ENCODE results near the gene DGKB.

DGKB gene

GRCh38 chr7:14639329-14639728, 263.2 kb downstream of the DGKB start:
- CTCF ChIA-PET: no interaction called here
- DNase-seq (ENCODE audit: extremely low spot score): no peak
- POLR2A ChIA-PET: no interaction called here
- no peak for TF ChIP-seq FOXK2 (IDR thresholded peaks at IDR 0.05)
- no peak for TF ChIP-seq FOXM1 (IDR thresholded peaks at IDR 0.05; ENCODE audit: borderline replicate concordance)
- no peak for TF ChIP-seq HDGF (IDR thresholded peaks at IDR 0.05; ENCODE audit: borderline replicate concordance)
- no peak for TF ChIP-seq FOXA1 (IDR thresholded peaks at IDR 0.05)
- no peak for TF ChIP-seq SP1 (IDR thresholded peaks at IDR 0.05)
- TF ChIP-seq CTBP1 (IDR thresholded peaks at IDR 0.05; ENCODE audit: borderline replicate concordance): no peak
- TF ChIP-seq ZNF384 (IDR thresholded peaks at IDR 0.05): no peak

- TF ChIP-seq SP1 (IDR thresholded peaks at IDR 0.05): no peak
- TF ChIP-seq FOXM1 (IDR thresholded peaks at IDR 0.05; ENCODE audit: borderline replicate concordance): no peak
- TF ChIP-seq FOXK2 (IDR thresholded peaks at IDR 0.05): no peak
- TF ChIP-seq L3MBTL2 (conservative IDR thresholded peaks at IDR 0.05): no peak
- TF ChIP-seq NFRKB (IDR thresholded peaks at IDR 0.05): no peak
- no peak for TF ChIP-seq FOXA1 (IDR thresholded peaks at IDR 0.05)
- TF ChIP-seq SUZ12 (IDR thresholded peaks at IDR 0.05): no peak
- TF ChIP-seq TARDBP (IDR thresholded peaks at IDR 0.05): no peak
- TF ChIP-seq LEF1 (IDR thresholded peaks at IDR 0.05; ENCODE audit: borderline replicate concordance): no peak
- CTCF ChIA-PET: no interaction called here
- POLR2A ChIA-PET: no interaction called here
- no peak for DNase-seq (ENCODE audit: extremely low spot score)
Observed at GRCh38 chr7:14637968-14638367, 264.6 kb downstream of the DGKB start.

GRCh38 chr7:14635955-14636354, 266.6 kb downstream of the DGKB start:
- no peak for DNase-seq (ENCODE audit: extremely low spot score)
- no peak for TF ChIP-seq PKNOX1 (IDR thresholded peaks at IDR 0.05)
- TF ChIP-seq CTBP1 (IDR thresholded peaks at IDR 0.05; ENCODE audit: borderline replicate concordance): no peak
- TF ChIP-seq FOXA1 (IDR thresholded peaks at IDR 0.05): no peak
- TF ChIP-seq SUZ12 (IDR thresholded peaks at IDR 0.05): no peak
- no peak for TF ChIP-seq ELF4 (IDR thresholded peaks at IDR 0.05)
- CTCF ChIA-PET: no interaction called here
- POLR2A ChIA-PET: no interaction called here

- CTCF ChIA-PET: no interaction called here
- no peak for DNase-seq (ENCODE audit: extremely low spot score)
- POLR2A ChIA-PET: no interaction called here
- TF ChIP-seq L3MBTL2 (conservative IDR thresholded peaks at IDR 0.05) (no peak), PKNOX1 (IDR thresholded peaks at IDR 0.05) (no peak), CTBP1 (IDR thresholded peaks at IDR 0.05; ENCODE audit: borderline replicate concordance) (no peak), HDGF (IDR thresholded peaks at IDR 0.05; ENCODE audit: borderline replicate concordance) (no peak), SP1 (IDR thresholded peaks at IDR 0.05) (no peak), FOXM1 (IDR thresholded peaks at IDR 0.05; ENCODE audit: borderline replicate concordance) (no peak), FOXK2 (IDR thresholded peaks at IDR 0.05) (no peak), ARNT (IDR thresholded peaks at IDR 0.05) (no peak), TARDBP (IDR thresholded peaks at IDR 0.05) (no peak), BHLHE40 (IDR thresholded peaks at IDR 0.05; ENCODE audit: borderline replicate concordance) (no peak), SUZ12 (IDR thresholded peaks at IDR 0.05) (no peak), ELF4 (IDR thresholded peaks at IDR 0.05) (no peak)
Observed at GRCh38 chr7:14630048-14630447, 272.5 kb downstream of the DGKB start.

GRCh38 chr7:14628516-14628915, 274.0 kb downstream of the DGKB start:
- TF ChIP-seq NFRKB (IDR thresholded peaks at IDR 0.05) (no peak), TARDBP (IDR thresholded peaks at IDR 0.05) (no peak), ARNT (IDR thresholded peaks at IDR 0.05) (no peak), CTBP1 (IDR thresholded peaks at IDR 0.05; ENCODE audit: borderline replicate concordance) (no peak), FOXM1 (IDR thresholded peaks at IDR 0.05; ENCODE audit: borderline replicate concordance) (no peak), L3MBTL2 (conservative IDR thresholded peaks at IDR 0.05) (no peak), PKNOX1 (IDR thresholded peaks at IDR 0.05) (no peak), FOXK2 (IDR thresholded peaks at IDR 0.05) (no peak)
- POLR2A ChIA-PET: no interaction called here
- no peak for DNase-seq (ENCODE audit: extremely low spot score)
- CTCF ChIA-PET: no interaction called here

GRCh38 chr7:14626076-14626475, 276.5 kb downstream of the DGKB start:
- ChIA-PET CTCF (no interaction called here), POLR2A (no interaction called here)
- no peak for DNase-seq (ENCODE audit: extremely low spot score)
- TF ChIP-seq TARDBP (IDR thresholded peaks at IDR 0.05) (no peak), FOXA1 (IDR thresholded peaks at IDR 0.05) (no peak), ELF4 (IDR thresholded peaks at IDR 0.05) (no peak), BHLHE40 (IDR thresholded peaks at IDR 0.05; ENCODE audit: borderline replicate concordance) (no peak), ARNT (IDR thresholded peaks at IDR 0.05) (no peak), FOXM1 (IDR thresholded peaks at IDR 0.05; ENCODE audit: borderline replicate concordance) (no peak), HDGF (IDR thresholded peaks at IDR 0.05; ENCODE audit: borderline replicate concordance) (no peak), PKNOX1 (IDR thresholded peaks at IDR 0.05) (no peak), FOXK2 (IDR thresholded peaks at IDR 0.05) (no peak), CTBP1 (IDR thresholded peaks at IDR 0.05; ENCODE audit: borderline replicate concordance) (no peak), ZNF384 (IDR thresholded peaks at IDR 0.05) (no peak)

GRCh38 chr7:14622559-14622958, 280.0 kb downstream of the DGKB start:
- POLR2A ChIA-PET: no interaction called here
- CTCF ChIA-PET: no interaction called here
- DNase-seq (ENCODE audit: extremely low spot score): no peak
- TF ChIP-seq HDGF (IDR thresholded peaks at IDR 0.05; ENCODE audit: borderline replicate concordance) (no peak), L3MBTL2 (conservative IDR thresholded peaks at IDR 0.05) (no peak)

Data from HEK293T (cell line).